Stimulated activated CD4-positive, alpha-beta T cell treated with anti-CD3 and anti-CD28 coated beads, Interleukin-4, amount 100 ng/mL, for 24 hours (primary cell): ENCODE results near the gene NPHS1.

Source experiments
- DNase-seq: peaks from one replicate; pipeline ENCODE4 v3.0.0-alpha.2; 2020

Gene NPHS1

DNA sequence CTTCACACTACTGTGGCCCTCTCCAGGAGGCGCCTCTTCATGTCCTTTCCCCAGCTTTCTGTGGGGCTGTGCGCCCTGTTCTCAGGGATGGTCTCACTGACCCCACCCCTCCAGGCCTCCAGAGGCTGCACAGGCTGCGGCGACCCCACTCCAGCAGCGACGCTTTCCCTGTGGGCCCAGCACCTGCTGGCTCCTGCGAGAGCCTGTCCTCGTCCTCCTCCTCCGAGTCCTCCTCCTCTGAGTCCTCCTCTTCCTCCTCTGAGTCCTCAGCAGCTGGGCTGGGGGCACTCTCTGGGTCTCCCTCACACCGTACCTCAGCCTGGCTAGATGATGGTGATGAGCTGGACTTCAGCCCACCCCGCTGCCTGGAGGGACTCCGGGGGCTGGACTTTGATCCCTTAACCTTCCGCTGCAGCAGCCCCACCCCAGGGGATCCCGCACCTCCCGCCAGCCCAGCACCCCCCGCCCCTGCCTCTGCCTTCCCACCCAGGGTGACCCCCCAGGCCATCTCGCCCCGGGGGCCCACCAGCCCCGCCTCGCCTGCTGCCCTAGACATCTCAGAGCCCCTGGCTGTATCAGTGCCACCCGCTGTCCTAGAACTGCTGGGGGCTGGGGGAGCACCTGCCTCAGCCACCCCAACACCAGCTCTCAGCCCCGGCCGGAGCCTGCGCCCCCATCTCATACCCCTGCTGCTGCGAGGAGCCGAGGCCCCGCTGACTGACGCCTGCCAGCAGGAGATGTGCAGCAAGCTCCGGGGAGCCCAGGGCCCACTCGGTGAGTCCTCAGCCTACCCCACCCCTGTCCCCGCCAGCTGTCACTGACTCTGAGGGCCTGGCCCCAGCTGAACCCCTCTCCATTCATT, 65.8 kb downstream of the NPHS1 start:
- no peak for DNase-seq

DNA sequence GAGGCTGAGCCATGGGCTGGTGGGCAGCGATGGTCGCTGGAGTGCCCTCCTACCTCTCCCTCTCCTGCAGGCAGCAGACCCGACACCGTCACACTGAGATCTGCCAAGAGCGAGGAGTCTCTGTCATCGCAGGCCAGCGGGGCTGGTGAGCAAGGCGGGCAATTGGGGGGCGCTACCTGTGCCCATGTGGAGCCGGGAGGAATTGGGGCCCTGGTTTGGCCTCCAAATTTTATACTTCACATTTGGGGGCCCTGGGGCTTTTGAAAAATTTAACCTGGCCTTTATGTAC, 67.0 kb downstream of the NPHS1 start:
- DNase-seq = no peak

DNA sequence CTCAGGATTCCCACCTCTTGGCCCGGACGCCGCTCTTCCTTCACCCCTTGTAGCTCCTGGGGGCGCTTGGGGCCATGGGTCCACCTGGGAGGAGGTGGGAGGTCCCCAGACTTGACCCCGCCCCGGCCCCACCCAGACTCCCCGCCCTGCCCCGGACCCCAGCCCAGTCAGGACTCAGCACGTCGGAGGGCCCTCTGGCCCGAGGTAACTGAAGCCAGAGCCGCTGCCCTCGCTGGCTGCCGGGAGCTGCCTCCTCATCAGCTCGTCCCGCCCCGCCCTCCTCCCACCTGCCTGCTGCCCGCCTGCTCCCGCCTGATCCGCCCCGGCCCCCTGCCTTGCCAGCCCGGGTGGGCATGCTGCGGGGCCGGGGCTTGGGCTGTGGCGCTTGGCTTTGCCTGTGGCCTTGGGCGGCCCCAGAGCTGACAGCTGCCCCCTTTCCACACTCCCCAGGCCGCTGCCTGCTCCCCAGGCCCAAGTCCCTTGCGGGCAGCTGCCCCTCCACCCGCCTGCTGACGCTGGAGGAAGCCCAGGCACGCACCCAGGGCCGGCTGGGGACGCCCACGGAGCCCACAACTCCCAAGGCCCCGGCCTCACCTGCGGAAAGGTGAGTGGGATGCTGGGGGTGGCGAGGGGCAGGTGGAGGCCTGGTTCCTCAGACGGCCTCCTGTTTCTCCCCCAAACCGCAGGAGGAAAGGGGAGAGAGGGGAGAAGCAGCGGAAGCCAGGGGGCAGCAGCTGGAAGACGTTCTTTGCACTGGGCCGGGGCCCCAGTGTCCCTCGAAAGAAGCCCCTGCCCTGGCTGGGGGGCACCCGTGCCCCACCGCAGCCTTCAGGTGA, 67.6 kb downstream of the NPHS1 start:
- DNase-seq = no peak

DNA sequence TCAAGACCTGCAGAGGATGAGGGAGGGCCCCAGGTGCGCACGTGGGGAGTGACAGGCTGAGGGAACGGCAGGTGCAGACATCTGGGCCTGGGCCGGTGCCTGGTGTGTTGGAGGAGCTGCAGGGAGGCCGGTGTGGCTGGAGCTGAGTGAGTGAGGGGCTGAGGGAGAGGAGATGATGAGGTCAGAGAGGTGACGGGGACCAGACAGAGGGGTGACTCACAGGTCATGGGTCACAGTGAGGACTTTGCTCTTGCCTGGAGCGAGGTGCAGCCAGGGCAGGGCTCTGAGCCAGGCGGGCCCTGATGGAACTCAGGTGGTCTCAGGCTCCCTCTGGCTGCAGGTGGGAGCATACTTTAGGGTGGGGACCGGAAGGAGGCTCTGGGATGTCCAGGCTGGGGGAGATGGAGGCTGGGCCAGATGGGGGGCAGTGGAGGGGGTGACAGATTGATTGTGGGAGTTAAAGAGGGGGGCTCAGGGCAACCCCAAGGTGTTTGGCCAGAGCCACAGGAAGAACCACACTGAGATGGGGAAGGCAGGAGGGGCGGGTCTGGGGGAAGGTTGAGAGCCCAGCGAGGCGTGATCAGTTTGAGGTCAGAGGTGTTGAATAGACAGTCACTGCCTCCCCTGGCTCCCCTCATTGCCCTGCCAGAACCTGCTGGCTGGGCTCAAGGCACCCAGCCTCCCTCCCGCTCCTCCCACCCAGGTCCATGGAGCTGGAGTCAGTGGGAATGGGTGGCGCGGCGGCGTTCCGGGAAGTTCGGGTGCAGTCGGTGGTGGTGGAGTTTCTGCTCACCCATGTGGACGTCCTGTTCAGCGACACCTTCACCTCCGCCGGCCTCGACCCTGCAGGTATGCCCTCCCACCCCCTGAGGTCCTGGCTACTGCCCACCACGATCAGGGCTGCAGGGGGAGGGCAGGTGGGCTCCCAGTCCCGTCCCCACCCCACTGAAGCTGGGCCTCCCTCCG, 68.6 kb downstream of the NPHS1 start:
- DNase-seq = no peak

DNA sequence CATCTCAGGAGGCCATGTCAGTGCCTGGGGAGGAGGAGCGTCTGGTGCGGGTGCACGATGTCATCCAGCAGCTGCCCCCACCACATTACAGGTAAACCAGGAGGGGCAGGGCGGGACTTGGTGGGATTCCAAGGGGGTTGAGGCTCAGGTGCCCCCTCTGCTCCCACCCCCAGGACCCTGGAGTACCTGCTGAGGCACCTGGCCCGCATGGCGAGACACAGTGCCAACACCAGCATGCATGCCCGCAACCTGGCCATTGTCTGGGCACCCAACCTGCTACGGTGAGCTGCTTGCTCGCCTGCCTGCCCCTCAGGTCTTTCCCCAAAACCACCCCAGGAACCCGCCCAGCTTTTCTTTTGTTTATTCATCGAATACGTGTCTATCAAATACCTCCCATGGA, 69.7 kb downstream of the NPHS1 start:
- no peak for DNase-seq

DNA sequence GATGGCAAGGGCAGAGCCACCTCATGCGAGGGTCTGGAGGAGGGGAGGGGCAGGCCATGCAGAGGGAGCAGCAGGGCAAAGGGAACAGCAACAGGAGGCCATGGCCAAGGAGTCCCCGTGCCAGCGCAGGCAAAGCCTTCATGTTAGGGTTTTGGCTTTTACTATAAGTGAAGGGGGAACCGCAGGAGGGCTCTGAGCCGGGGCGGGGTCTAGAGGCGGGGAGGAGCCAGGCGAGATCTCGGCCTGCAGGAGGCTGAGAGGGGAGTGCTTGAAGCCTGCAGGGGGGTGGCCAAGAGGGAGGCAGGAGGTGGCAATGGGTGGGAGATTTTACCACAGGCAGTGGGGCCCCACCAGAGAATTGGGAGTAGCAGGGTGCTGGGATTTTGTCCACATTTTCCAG, 70.7 kb downstream of the NPHS1 start:
- DNase-seq = no peak

DNA sequence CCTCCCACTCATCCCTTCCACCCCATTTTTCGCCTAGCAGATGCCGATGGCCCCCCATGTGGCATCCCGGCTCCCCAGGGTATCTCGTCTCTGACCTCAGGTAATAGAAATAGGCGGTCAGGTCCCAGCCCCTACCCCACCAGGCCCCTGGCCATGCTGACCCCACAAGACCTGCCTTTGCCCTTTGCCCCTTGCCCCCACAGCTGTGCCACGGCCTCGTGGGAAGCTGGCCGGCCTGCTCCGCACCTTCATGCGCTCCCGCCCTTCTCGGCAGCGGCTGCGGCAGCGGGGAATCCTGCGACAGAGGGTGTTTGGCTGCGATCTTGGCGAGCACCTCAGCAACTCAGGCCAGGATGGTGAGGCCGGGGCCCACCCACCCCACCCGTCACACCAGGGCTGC, 71.6 kb downstream of the NPHS1 start:
- no peak for DNase-seq

DNA sequence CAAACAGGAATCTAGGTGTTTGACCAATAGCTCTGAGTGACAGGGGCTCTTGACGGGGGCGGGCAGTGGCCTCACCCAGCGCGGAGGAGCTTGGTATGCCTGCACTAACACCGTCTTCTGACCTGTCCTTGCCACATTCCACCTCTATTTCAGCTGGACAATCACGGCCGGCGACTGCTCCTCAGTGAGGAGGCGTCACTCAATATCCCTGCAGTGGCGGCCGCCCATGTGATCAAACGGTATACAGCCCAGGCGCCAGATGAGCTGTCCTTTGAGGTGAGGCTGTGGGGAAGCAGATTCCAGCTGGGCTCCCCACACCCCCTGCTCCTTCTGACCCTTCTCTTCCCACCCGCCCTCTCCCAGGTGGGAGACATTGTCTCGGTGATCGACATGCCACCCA, 72.2 kb downstream of the NPHS1 start:
- DNase-seq = no peak

DNA sequence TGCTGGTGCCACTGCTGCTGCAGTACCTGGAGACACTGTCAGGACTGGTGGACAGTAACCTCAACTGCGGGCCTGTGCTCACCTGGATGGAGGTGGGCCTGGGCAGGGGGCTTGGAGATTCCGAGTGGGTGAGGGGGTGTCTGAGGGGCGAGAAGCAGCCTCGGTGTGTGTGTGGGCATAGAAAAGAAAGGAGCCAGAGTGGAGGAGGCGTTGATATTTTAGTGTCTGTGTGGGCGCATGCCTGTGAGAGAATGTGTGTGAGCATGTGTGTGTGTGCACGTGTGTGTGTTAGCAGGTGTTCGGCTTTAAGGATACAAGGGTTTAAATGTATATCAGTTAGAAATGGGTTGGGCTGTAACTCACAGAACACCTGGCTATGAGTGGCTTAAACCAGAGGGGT, 73.3 kb downstream of the NPHS1 start:
- DNase-seq = no peak

DNA sequence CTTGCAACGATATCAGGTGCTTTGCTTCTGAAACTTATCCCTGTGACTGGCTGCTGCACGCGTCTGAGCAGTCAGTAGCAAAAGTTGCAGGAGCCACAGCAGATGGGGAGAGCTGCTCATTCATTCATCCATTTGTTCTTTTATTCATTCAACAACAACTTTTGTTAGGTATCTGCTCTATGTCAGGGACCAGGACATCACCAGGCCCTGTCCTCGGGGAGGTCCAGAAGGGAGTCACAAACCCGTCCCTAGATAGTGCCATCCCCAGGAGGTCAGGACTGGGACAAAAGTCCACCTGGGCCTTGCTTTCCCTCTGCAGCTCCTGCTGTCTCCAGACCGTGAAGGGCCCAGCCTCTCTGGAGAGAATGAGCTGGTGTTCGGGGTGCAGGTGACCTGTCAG, 74.3 kb downstream of the NPHS1 start:
- DNase-seq = no peak

DNA sequence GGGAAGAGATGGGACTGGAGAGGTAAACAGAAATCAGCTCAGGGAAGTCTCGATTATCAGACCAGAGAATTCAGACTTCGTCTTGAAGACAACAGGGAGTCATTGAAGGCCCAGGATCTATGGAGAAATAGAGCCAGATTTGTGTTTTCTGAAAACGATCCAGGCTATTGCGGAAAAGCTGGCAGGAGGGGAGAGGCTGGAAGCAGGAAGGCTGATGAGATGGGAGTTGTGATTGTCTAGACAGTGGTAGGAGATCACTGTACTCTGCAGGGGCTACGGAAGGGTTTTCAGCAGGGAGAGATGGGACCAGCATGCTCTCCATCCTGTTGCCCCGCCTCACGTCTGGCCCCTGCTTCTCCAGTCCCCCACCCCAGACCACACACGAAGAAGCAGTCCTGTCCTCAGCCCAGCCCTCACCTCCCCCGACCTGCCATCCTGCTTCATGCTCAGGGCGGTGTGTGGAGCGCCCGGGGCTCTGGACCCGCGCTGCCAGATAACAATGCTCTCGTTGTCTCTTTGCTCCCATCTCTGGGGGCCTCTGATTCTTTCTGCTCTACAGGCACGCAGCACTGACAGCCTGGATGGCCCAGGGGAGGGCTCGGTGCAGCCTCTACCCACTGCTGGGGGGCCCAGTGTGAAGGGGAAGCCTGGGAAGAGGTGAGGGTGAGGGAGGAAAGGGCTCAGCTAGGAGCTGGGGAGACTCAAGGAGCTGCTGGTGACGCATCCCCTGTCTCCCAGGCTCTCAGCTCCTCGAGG, 75.0 kb downstream of the NPHS1 start:
- no peak for DNase-seq

DNA sequence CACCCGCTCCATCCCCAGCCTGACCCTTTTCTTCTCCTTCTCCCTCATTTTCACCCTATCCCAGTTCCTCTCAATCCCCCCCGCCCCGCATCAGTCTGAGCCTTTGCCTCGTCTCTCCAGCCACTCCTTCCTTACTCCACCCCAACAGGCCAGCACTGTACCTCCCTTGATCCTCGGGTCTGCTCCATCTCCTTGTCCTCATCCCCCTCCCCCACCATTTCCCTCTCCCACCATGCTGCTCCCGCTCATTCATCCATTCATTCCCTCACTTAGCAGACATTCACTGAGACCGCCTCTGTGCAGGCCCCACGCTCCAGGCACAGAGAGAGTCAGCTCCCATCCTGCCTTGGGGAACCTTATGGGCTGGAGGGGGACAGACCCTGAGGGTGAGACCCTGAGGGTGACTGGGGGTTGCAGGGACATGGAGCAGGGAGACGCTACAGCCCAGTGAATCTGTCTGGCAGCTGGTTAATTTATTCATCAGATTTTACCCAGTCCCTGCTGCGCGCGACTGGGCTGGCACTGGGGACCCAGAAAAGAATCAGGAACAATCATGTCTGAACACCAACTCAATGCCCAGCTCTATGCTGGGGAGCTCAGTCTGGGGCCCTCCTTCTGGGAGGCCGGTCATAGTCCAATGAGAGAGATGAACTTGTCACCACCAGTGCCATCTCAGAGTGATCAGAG, 76.1 kb downstream of the NPHS1 start:
- DNase-seq = no peak
